Bone marrow (tissue), 2 donors: Measurements from ENCODE around the gene LOXL1.

ENCODE experiments used
- DNase-seq, 2 donors: peaks; one replicate each; lab custom pipeline; 2025; lab: John Stamatoyannopoulos, UW

The LOXL1 gene

DNA sequence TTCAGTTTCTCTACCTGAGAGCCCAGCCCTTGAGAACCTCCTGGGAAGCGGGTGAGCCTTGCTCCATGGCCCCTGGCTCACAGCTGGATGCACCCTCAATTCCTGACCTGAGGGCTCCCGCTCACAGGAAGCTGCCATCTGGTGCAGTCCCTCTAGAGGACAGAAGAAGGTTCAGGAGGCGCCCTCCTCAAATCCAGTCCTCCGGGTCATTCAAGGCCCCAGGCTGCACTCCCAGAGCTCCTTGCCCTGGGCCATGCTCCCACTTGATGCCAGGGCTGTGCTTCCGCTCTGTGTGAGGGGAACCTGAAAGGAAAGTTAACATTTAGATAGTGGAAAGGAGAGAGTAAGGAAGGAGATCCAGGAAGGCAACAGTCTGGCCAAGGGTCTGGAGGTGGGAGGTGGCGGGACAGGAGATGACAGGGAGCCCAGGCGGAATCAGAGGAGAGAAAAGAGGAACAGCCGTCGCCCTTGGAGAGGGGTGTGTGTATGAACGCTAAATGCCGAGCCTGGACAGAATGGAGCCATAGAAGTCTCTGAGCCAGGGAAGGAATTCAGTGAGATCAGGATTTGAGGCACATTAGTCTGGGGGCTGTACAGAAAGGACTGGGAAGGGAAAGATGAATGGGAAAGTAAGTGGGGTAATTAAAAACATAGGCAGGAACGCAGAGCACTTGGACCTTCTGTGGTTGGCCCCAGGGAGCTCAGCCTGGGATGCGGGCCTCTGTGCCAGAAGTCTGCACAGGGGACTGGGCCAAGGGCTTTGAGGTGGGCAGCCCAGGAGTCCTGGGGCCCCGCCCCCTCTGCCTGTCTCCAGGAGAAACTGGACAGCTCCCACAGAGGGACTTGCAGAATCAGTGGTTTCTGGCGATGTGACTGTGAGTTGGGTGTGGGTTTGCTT, 26.8 kb upstream of the LOXL1 start:
- DNase-seq, result no peak

DNA sequence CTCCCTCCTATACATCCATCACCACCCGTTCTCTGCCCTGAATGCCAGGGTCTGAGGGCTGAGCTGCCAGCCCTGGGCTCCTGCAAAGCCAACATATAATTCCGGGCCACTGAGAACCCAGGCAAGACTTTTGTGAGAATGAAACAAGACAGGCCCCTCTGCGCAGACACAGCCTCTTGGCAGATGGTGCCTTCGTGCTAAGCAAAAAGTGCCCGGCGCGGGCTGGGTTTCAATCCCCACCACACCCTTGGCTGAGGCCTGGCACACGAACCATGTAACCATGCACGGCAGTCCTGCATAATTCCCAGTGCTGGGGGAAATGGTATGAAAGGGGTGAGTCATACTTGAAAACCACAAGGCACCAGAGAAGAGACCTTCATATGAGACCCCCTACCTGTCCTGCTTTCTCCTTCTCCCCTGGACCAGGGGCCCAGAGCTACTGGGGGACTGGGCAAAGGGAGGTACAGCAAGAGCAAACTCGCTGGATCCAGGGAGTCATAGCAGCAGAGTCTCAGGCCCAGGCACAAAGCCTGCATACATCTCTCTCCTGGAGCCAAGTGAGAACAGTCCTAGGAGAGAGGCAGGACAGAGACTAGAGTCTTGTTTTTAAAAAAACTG, 26.1 kb upstream of the LOXL1 start:
- no peak for DNase-seq

DNA sequence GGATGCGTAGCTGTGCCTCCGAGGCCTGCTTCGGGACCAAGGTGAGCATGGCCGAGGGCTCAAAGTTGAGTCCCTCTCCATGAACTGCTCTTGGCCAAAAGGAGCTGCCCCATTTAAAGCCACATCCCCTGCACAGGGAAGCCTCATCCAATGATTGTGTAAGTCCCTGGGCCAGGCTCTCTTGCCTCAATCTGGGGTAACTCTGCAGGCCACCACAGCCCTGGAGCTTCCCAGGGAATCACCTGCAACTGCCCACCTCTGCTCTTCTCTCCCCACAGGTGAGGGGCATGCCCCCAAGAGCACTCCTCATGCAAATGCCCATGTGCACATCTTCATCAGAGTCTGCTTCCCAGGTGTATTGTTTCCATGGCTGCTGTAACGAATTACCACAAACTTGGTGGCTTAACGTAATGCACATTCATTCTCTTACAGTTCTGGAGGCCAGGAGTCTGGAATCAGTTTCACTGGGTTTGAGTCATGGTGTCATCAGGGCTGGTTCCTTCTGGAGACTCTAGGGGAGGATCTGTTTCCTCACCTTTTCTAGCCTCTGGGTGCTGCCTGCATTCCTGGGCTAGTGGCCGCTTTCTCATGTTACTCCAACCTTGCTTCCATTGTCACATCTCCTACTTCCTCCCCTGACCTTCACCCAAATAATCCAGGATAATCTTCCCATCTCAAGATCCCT, 25.0 kb upstream of the LOXL1 start:
- no peak for DNase-seq

DNA sequence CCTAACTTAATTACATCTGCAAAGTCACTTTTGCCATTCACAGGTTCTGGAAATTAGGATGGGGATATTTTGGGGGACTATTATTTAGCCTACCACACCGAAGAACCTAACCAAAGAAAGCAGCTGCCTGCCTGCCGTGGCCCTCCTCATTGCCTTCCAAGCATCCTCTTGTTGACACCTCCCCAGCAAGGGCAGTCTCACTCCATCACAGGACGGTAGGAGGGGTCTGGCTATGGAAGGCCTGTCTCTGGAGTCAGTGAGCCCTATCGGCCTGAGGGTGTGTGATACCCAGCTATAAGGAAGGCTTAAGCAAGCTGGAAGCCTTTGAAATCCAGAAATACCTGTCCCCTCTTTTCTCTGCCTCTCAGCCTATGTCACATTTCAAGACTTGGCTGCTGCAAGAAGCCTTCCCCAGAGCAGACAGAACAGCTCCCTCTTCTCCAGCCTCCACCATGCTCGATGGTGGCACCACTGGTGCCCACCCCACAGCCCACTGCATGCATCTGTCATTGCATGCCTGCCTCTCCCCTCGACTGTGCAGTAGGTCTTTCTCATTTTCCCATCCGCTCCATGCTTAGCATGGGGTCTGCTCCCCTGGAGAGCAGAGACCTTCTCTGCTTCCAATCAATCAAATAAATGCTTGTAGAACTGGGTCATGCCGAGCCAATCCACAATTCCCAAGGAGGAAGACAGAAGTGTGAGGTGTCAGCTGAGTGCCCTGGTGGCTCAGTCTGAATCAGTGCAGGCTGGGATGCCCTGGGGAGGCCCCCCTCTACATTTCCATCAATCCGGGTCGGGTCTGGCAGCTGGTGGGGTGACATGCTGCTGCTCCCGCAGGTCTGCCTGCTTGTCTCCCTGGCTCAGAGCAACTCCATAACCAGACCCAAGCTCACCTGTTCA, 23.9 kb upstream of the LOXL1 start:
- DNase-seq, result no peak

DNA sequence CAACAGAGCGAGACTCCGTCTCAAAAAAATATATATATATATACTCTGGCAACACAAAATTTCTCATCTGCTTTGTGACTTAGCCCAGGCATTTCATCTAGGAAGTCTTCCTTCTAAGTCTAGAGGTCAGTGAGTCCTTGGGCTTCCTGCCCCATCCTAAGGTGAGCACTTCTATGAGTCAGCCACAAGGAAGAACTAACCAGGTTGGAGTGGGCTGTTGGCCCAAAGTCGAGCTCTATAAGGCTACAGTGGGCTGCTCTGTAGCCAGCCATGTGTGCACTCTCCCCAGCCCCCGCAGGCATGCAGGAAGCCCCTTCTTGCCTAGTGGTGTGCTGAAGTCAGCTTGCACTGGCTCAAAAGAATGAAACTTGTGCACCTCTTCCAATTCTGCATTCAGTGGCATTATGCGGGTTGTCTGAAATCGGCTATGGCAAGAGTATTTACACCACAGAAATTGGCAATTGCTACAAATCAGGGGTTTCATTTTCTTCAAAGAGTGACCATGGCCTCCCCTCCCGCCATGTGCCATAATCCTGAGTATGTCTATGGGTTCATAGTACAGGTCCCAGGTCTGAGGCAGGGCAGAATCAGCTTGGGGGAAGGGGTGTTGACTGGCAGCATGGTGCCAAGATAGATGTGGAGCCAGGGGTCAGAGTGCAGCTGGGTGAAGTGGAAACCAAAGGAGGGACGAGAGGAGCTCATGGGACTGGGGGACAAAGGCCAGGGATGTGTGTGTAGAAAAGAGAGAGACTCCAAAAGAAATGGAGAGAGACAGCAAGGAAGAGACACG, 22.0 kb upstream of the LOXL1 start:
- DNase-seq, result no peak

DNA sequence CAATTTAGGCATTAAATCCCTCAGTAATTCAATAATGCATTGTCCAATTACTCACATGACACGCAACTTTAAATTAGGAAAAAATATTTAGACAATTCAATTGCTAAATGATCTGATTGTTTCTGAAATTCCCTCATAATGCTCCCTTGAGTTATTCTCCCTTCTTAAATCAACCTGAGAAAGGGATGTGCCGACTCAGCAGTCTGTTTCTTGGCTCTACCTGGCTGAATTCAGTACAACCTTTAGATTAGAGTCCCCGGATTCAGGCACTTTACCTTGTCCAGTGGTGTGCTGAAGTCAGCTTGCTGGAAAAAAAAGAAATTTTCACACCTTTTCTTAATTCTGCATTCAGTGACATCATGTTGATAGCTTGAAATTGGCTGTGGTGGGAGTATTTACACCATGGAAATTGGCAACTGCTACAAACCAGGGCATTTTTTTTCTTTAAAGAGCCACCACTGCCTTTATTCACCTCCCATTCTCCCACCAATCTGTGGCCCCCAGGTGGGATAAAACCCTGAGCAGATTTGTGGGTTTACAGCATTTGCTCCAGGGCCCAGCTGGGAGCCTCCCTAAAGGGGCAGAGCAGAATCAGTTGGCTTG, 20.9 kb upstream of the LOXL1 start:
- no peak for DNase-seq

DNA sequence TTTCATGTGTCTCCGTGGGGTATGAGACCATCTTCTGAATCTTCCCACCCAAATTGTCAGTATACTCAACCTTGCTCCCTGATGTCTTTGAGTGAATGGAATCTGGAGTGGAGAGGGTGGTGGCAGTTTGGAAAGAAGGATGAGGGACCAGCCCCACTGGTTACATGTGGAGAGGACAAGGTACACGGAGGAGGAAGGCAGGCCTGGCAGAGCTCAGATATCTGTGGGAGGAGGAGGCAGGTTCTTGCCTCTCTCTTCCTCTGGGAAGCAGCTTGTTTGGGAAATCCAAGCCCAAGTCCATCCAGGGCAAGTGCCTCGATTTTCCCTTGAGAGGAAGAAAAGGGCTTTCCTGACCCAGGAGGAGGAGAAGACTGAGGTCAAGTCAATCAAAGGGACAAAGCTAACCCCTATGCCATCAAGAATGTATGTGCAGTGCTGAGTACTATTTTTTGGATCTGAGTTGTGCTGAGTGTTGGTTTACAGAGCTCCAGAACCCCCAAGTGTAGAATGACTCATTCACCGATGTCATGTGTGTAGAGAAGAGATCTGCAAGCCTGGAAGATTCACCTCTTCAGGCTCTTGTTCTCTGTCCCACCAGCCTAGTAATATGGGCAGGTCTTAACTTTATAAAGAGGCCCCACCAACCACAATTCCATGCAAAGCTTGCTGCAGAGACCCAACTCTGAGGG, 19.8 kb upstream of the LOXL1 start:
- no peak for DNase-seq

DNA sequence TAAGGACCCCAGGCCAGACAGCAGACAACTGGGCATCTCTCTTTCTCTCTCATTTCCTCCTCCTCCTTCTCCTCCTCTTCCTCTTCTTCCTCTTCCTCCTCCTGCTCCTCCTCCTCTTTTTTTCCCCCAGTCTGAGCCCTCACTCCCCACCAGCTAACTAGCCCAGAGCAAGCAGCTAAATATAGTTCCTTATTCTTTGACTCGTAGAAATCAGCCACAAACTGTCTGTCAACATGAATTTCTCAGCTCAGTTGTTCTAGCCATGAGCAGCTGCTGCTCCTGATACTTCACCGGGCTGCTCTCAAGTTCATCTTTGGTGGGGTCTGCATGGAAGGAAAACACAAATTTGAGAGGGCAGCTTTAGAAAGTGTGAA, 19.2 kb upstream of the LOXL1 start:
- DNase-seq, result peak in 1 of 2 donors; percentile 13

DNA sequence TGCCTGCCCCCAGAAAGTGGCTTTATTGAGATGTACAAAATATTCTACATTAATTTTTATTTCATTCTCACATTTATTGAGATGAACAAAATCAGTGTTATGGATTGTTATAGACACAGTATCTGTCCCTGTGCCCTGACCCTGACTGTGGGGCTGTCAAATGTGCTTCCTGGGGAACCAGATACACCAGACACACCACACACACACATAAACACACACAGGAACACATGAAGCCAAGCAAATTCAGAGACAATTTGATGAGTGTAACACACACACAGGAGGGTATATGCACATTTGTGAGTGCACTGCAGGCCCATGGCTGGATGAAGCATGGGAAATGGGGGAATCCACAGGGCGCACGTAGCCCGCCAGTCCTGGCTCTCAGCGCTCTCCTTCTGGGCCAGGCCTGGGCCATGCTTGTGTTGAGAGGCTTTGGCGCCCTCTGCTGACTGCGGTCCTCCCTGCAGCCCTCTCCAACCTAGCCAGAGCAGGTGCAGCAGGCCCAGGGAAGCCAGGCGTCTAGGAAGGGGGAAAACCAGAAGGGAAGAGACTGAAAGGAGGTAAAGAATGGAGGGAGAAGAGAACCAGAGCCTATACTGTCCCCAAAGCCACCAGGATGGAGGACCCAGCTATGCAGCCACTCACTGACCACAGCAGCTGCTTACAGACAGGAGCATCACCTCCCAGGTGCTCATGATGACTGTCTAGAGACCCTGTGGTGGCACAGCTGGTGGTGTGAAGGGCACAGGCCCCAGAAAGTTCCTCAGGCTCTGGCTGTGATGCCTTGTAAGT, 18.0 kb upstream of the LOXL1 start:
- DNase-seq, result peak; percentile 30 to 36

DNA sequence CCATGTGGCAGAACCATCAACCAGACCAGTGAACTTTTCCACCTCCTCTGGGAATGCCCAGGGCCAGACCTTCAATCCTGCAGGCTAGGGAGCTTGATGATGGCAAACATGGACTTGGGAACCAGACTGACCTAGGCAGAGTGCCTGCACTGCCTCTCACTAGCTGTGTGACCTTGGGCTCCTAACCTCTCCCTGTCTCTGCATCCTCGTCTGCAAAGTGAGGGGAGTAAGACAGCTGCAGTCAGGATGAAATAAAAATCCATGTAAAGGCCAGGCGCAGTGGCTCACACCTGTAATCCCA, 17.5 kb upstream of the LOXL1 start:
- no peak for DNase-seq

DNA sequence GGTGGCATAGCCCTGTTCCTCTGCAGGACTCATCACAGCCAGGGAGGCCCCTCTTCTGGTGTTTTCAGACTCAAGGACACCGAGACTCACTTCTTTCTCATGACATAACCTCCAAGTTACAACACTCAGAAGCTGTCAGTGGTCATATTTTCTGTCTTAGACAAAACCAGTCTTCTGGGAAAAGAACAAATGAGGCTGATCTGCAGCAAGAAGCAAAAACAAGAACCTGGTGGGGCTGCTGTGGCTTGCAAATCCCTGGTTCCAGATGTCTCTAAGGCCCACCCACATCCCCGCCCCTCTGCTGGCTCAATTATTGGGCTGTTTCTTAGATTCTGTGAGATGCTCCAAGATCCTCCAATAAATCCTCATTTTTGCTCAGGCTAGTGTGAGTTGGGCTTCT, 16.6 kb upstream of the LOXL1 start:
- no peak for DNase-seq

DNA sequence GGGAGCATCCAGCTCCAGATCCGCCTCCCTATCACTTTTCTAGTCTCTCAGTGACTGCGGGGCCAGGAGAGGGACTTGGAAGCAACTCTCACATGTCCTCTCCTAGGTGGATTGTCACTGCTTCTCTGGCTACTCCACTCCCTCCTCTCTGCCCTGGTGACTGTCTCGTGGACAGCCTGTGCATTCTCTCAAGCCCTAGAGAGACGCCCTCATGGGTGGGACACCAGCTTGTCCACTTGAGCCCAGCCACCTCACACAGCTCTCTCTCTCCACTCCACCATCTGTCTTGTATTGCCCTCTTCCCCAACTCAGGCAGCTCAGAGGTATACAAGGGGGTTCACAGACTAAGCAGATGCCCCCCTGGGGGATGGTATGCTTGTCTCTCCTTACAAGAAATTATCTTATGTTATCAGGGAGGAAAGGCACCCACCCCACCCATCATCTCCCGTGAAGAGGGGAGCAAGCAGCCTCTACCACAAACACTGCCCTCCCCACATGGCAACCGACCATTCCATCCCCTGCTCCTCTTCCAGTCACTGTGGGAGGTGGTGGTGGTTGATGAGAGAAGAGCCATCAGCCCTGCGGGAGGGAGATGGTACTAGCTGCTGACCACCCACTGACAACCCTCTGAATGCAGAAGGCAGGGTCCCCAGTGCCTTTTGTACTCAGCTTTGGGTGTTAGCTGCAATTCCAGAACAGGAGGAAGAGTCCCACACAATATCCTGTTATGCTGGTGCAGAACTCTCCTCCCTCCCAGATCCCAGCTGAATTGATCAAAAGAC, 15.5 kb upstream of the LOXL1 start:
- no peak for DNase-seq

DNA sequence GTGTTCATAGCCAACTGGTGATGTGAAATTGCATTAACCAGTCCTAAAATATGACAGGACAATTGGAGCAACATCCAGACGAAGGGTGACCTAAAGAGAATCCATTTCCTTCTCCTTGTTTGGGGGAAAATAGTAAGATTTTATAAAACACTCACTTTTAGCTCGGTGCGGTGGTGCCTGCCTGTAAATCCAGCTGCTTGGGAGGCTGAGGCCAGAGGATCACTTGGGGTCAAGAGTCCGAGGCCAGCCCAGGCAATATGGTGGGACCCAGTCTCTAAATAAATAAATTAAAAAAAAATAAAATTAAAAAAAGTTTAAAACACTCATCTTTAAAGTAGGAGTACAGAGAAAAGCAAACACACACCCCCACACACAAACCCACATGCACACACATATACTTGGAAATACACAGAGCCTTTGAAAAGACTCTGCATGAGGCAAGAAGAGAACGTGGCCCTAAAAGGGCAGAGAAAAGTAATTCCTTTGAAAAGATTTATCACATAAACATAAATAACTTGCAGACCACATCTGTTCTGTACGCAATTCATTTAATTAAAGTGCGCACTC, 14.1 kb upstream of the LOXL1 start:
- no peak for DNase-seq

DNA sequence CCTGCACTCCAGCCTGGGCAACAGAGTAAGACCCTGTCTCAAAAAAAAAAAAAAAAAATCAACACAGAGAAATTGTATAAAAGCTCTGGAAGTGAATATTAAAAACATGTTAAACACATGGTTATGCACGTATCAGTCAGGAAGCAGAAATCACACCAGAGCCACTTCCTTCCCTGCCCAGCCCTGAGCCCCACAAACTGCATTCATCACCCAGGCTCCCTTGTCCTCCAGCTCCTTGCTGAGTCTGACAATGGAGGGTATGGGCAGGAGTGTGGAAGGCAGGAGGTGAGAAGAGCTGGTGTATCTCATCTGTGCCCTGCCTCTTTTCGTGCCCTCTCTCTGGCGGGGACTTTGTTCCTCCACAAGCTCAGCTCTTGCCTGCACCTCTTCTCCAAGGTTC, 12.1 kb upstream of the LOXL1 start:
- peak in 1 of 2 donors; percentile 6 for DNase-seq

DNA sequence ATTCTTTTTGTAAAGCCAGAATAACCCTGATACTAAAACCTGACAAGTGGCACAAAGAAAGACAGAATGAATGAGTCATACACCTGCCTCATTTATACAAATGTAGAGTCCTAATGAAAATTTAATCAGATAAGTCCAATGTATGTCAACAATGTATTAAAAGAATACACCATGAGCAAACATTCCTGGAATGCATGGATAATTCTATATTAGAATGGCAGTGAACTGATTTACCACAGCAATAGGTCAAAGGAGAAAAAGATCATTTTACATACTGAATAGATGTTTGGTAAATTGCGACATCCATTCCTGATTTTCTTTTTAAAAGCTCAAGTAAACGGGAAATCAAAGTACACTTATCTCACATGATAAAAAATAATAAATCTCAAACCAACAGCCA, 11.2 kb upstream of the LOXL1 start:
- DNase-seq, result no peak

DNA sequence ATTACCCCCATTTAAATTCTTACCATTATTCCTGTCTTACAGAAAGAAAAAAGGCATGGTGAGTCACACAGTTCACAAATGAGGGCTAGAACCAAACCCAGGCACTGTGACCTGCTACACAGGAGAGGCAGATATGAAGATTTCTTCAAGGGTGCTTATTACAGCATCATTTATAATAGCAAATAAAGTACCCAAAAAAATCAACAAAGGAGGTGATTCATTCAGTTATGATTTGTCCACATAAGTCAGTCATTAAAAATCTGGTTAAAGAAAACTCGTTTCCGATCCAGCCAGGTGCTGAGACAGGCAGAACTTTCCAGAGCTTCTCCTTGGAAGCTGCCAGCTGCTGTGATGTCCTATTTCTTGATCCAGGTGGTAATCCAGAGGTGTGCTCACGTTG, 7.5 kb upstream of the LOXL1 start:
- no peak for DNase-seq

DNA sequence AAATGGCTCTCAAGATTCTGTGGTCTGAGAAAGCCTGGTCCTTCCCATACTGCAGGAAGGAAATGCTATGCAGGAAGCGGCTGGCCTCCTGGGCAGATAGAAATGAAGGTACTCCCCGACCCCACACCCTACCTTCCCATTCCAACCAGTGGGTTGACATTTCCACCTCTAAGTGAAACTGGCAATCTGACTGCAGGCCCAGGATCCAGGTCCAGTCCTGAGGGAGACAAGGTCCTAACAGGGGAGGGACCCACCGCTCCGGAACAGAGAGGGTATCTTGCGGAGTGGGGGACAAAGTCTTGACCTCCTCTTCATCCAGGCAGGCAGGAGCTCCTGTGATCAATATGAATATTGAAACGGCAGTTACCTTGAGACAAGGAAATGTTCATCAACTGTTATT, 6.6 kb upstream of the LOXL1 start:
- no peak for DNase-seq

DNA sequence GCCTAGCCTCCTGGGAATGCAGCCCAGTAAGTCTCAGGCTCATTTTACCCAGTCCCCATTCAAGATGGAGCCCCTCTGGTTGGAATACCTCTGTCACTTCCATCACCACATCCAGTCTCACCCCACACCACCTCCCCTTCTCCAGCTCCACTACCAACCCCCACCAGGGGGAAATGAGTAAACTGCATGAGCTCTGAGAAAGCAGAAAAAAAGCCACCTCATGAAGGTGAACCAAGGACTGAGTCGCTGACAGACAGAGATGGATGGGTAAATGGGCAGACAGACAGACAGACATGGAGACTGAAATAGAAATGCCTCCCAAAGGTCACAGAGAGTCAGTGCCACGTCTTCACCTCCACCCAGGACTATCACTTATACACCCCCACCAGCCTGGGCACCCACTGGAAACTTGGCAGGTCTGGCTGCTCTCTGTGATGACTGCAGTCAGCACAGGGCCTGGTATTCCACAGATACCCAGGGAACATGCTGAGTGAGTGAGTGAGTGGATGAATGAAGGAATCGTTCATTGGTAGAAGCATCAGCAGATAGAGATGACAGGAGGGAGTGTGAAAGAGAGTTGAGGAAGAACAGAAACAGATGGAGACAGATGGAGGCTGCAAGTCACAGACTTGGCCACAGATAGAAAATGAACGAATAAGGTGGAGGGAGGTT, 4.9 kb upstream of the LOXL1 start:
- DNase-seq, result no peak
